NB4 (cell line): ENCODE data around the gene GALNT8.

Experiments used
- MYC ChIP-seq: IDR thresholded peaks from 2 replicates; pipeline ENCODE4 v1.6.1; 2011; ENCODE audit warnings: low read depth, low read length
- POLR2A ChIP-seq: IDR thresholded peaks from 2 replicates; pipeline ENCODE4 v1.6.1; 2011; ENCODE audit warnings: mild to moderate bottlenecking; ENCODE audit not compliant: insufficient read length; ENCODE audit errors: extremely low read depth
- TF ChIP-seq, protein P1 (sequence below): IDR thresholded peaks from one replicate; pipeline ENCODE4 v1.5.1; 2012; ENCODE audit warnings: low read depth, low read length
- TF ChIP-seq, protein P2 (sequence below): IDR thresholded peaks from 2 replicates; pipeline ENCODE4 v1.6.1; 2011; ENCODE audit warnings: low read depth, low read length

DNA sequence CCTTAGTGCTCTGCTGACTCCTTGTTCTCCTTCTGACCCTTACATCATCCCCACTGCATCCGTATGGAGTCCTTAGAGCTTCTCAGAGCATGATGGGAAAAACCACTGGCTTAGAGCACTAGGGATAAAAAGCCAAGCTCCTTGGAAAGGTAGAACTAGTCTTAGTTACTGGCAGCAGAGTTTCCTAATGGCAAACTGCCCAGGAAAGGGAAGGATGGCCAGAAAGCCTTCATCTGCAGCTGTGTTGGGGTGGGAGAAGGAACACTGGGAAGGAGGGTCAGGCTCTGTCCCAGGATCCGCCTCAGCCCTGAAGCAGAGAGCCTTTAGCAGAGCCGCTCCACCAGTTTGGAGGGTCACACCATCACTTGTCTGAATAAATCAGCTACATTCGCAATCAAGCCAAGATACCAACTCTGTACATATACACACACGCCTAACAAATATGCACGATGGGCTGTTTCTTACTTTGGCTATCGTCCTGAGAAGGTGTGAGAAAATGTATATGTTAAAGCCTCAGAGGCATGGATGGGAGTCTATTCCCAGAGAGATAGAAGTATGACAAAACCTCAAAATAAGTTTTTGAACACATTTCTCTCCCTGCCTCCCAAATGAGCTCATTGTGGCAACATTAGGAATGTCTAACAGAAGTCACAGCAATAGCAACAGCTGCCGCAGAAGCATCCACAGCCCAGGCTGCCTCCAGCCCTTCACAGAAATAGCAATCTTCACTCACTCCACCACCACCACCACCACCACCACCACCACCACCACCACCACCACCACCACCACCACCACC lies 18.6 kb upstream of the GALNT8 start:
- TF ChIP-seq POLR2A (no peak), MYC (no peak)
- TF ChIP-seq, protein P1, sequence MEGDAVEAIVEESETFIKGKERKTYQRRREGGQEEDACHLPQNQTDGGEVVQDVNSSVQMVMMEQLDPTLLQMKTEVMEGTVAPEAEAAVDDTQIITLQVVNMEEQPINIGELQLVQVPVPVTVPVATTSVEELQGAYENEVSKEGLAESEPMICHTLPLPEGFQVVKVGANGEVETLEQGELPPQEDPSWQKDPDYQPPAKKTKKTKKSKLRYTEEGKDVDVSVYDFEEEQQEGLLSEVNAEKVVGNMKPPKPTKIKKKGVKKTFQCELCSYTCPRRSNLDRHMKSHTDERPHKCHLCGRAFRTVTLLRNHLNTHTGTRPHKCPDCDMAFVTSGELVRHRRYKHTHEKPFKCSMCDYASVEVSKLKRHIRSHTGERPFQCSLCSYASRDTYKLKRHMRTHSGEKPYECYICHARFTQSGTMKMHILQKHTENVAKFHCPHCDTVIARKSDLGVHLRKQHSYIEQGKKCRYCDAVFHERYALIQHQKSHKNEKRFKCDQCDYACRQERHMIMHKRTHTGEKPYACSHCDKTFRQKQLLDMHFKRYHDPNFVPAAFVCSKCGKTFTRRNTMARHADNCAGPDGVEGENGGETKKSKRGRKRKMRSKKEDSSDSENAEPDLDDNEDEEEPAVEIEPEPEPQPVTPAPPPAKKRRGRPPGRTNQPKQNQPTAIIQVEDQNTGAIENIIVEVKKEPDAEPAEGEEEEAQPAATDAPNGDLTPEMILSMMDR: no peak
- TF ChIP-seq, protein P2, sequence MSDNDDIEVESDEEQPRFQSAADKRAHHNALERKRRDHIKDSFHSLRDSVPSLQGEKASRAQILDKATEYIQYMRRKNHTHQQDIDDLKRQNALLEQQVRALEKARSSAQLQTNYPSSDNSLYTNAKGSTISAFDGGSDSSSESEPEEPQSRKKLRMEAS: no peak
